GM12801 (cell line): ENCODE measurements around the gene CES3.

Source experiments
- TF ChIP-seq, protein P1 (sequence below): IDR thresholded peaks from one replicate; pipeline ENCODE4 v1.5.1; 2011; ENCODE audit warnings: control low read depth; ENCODE audit not compliant: insufficient read length; ENCODE audit errors: extremely low read depth

The CES3 gene

DNA sequence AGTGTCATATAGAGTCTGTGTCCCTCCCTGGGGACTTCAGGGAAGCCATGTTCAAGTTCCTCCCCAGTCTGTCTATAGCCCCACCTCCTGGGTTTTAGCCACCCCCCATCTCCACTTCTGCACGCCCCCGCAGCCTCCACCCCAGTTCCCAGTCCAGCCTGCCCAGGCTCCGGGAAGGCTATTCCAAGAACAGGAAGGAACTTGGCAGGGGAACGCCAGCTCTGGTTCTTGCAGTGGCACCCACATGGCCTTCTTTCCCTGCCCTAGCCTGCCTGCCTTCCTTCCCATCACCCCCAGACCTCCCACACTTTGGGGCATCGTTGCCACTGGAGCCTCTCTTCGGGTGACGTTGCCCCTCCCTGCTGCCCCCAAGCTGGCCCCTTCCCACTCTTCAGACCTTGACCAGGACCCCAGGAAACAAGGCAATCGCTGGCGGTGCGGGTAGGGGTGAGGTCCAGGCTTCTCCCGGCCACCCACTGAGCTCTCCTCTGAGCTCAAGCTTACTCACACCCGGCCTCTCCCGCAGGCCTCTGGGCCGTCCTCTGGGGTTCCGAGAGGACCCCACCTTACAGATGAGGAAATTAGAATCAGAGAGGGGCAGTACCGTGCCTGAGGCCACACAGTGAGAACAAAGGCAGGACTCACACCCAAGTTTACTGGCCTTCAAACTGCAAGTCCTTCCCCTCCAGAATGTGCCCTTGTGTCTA, 18.1 kb downstream of the CES3 start:
- TF ChIP-seq, protein P1, sequence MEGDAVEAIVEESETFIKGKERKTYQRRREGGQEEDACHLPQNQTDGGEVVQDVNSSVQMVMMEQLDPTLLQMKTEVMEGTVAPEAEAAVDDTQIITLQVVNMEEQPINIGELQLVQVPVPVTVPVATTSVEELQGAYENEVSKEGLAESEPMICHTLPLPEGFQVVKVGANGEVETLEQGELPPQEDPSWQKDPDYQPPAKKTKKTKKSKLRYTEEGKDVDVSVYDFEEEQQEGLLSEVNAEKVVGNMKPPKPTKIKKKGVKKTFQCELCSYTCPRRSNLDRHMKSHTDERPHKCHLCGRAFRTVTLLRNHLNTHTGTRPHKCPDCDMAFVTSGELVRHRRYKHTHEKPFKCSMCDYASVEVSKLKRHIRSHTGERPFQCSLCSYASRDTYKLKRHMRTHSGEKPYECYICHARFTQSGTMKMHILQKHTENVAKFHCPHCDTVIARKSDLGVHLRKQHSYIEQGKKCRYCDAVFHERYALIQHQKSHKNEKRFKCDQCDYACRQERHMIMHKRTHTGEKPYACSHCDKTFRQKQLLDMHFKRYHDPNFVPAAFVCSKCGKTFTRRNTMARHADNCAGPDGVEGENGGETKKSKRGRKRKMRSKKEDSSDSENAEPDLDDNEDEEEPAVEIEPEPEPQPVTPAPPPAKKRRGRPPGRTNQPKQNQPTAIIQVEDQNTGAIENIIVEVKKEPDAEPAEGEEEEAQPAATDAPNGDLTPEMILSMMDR: no peak

DNA sequence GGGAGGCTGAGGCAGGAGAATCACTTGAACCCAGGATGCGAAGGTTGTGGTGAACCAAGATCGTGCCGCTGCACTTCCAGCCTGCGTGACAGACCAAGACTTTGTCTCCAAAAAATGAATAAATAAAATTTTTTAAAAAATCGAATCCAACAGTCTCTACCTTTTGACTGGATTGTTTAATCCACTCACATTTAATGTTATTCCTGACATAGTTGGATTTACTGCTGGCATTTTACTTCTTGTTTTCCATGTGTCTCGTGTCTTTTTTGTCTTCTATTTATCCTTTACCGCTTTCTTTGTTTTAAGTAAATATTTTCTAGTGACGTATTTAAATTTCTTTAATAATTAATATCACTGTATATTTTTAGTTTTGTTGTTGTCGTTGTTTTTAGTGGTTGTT, 22.0 kb downstream of the CES3 start:
- TF ChIP-seq, protein P1: no peak

- TF ChIP-seq, protein P1: no peak
Measured at GRCh38 chr16:66984892-66985311, 23.8 kb downstream of the CES3 start.

DNA sequence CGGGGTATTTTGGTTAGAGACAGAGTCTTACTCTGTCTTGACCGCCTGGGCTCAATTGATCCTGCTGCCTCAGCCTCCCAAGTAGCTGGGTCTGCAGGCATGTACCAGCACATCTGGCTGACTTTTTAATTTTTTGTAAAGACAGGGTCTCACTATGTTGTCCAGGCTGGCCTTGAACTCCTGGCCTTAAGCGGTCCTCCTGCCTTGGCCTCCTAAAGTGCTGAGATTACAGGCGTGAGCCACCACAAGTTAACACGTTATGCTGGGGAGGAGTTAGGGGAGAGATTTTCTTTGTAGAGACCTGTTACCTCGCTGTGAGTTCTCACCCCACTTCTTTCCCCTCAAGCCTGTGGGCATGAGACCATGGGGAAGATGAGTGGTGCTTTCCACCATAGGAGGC, 25.5 kb downstream of the CES3 start:
- TF ChIP-seq, protein P1: no peak

DNA sequence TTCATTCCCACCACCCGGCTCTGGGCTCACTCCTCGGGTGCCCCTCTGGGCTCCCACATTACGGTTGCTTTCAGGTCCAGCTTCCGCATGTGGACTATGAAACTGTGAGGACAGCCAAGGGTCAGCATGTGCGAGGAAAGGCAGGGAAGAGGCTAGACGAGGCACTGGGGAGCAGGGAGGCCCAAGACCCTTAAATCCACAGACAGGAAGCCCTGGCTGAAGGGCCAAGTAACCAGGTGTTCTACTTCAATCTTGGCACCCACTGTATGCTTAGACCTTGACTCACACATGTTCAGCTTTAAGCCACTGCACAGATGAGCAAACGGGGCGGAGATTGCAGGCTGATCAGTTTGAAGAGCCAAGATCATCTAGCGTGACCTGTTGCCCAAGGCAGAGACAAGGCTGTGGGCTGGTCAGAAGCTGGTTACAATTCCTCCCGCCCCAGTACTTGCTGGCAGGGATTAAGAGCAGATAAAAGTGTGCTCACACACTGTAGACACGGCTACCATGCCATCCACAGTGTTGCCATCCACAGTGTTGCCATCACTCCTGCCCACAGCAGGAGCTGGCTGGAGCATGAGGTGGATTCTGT, 27.2 kb downstream of the CES3 start, which contains the start of gene CES4A:
TSS of gene CES4A (plus strand) at position 393 of the 592 bp plus-strand sequence. CDS start at position 577, 184 bp downstream.
- TF ChIP-seq, protein P1: no peak

- TF ChIP-seq, protein P1: no peak
Measured at GRCh38 chr16:66991545-66992077, 30.5 kb downstream of the CES3 start.

DNA sequence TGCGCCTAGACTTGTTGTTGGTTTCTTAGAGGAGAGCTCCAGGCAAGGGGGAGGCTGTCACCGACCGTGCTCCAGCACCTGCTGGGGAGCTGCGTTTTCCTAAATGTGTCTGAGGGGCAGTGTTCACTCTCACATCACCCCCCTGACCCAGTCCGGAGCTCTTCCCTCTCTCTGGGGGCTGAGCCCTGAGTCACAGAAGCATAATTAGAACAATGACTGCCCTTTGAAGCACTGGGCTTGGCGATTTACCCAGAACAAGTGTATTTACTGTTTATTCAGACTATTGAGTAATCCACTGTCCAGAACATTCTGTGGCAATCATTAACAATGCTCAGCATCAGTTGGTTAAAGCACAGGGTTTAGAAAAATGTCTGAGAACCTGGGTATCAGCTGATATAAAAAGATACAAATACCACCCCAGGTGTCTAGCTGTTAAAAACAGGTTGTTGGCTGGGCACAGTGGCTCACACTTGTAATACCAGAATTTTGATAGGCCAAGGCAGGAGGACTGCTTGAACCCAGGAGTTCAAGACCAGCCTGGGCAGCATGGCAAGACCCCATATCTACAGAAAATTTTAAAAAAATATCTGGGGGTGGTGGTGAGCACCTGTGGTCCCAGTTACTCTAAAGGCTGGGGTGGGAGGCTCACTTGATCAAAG, 35.4 kb downstream of the CES3 start:
- TF ChIP-seq, protein P1: no peak
